ENCODE results near the gene OTOS. TPM values are rescaled to one million over a fixed set of nuclear protein-coding genes. Genes with fewer than 3 reads are reported as not detected.

Gene OTOS
- total and polyA plus RNA-seq, 2 donors (not counting 1 experiment from before 2014, with no cell fraction given): not detected

DNA sequence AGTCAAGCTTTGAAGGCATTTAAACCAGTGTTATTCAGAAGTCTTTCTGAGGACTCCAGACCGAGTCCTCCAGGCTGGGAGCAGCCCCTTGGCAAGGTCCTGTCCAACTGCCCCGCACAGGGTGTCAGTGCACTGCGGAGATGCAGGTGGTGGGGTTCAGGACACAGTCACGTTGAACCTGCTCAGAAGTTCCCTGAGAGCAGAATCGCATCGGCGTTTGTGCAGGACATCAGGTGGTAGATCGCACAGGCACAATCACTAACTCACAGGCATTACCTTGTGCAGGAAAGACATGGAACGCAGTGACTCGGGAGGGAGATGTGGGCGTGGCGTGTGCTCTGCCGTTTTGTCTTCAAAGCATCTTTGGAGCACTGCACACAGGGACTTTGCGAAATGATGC is 14.7 kb downstream of the OTOS start:
- no peak for TF ChIP-seq EZH2 (IDR thresholded peaks at IDR 0.05; ENCODE audit: borderline replicate concordance, insufficient read depth, low read depth, low read length, poor library complexity, severe bottlenecking)
- TF ChIP-seq, protein P1, sequence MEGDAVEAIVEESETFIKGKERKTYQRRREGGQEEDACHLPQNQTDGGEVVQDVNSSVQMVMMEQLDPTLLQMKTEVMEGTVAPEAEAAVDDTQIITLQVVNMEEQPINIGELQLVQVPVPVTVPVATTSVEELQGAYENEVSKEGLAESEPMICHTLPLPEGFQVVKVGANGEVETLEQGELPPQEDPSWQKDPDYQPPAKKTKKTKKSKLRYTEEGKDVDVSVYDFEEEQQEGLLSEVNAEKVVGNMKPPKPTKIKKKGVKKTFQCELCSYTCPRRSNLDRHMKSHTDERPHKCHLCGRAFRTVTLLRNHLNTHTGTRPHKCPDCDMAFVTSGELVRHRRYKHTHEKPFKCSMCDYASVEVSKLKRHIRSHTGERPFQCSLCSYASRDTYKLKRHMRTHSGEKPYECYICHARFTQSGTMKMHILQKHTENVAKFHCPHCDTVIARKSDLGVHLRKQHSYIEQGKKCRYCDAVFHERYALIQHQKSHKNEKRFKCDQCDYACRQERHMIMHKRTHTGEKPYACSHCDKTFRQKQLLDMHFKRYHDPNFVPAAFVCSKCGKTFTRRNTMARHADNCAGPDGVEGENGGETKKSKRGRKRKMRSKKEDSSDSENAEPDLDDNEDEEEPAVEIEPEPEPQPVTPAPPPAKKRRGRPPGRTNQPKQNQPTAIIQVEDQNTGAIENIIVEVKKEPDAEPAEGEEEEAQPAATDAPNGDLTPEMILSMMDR (IDR thresholded peaks at IDR 0.05): no peak
- Histone ChIP-seq H2AFZ (ENCODE audit: insufficient read depth, low read depth, low read length, poor library complexity, severe bottlenecking) (no peak overlapping the region), H3K9ac (ENCODE audit: low read length) (no peak overlapping the region), H3K4me3 (ENCODE audit: control extremely low read depth in 1 of 5, extremely low read depth in 1 of 5, insufficient read depth in 1 of 5, low read depth in 2 of 5, low read length in 4 of 5) (no peak overlapping the region), H3K4me2 (replicated peaks; ENCODE audit: low read depth, low read length, poor library complexity, severe bottlenecking) (no peak overlapping the region), H3K27me3 (replicated peaks in 1 of 4; ENCODE audit: control extremely low read depth in 1 of 4, control insufficient read depth in 3 of 4, insufficient read depth in 4 of 4, low read length in 3 of 4) (no peaks in the 10 kb centered on the region), H3K36me3 (replicated peaks in 1 of 2; ENCODE audit: control extremely low read depth in 1 of 2, control insufficient read depth in 1 of 2, extremely low read depth in 1 of 2, insufficient read depth in 2 of 2, low read length in 1 of 2) (peaks cover 0 to 26% of the 10 kb centered on the region in 2 experiments), H3K4me1 (ENCODE audit: control insufficient read depth in 2 of 2, insufficient read depth in 2 of 2, low read length in 2 of 2) (no peaks in the 10 kb centered on the region), H3K79me2 (ENCODE audit: control insufficient read depth, insufficient read depth, low read length) (no peaks in the 10 kb centered on the region), H3K9me3 (ENCODE audit: control extremely low read depth in 1 of 3, control insufficient read depth in 2 of 3, insufficient read depth in 1 of 3, low read length in 2 of 3) (no peaks in the 10 kb centered on the region), H3K27ac (ENCODE audit: low read length in 2 of 2) (no peak overlapping the region), H4K20me1 (ENCODE audit: control insufficient read depth, insufficient read depth, low read length, poor library complexity, severe bottlenecking) (no peaks in the 10 kb centered on the region)
- no peaks in the 10 kb centered on the region for H3K9me3 Mint-ChIP-seq (ENCODE audit: insufficient read depth)
- CTCF ChIA-PET: interaction anchor here (0.8 kb wide), 1 partner anchor 20 kb away, joined by 3 read pairs; no protein-coding TSS in a partner anchor
- H3K27me3 Mint-ChIP-seq: no peaks in the 10 kb centered on the region
- DNase-seq: no peak
- no peak overlapping the region for H3K4me3 Mint-ChIP-seq
- peaks cover 5% of the 10 kb centered on the region for H3K4me1 Mint-ChIP-seq
- ATAC-seq (ENCODE audit: low read depth): no peak
- 97% methylated on average over 14 of the region's 14 CpGs for WGBS (ENCODE audit: insufficient coverage)
- POLR2A ChIA-PET: no interaction called here
- intact Hi-C loops (cut with micrococcal nuclease): no loop called here
- no peak overlapping the region for H3K27ac Mint-ChIP-seq

DNA sequence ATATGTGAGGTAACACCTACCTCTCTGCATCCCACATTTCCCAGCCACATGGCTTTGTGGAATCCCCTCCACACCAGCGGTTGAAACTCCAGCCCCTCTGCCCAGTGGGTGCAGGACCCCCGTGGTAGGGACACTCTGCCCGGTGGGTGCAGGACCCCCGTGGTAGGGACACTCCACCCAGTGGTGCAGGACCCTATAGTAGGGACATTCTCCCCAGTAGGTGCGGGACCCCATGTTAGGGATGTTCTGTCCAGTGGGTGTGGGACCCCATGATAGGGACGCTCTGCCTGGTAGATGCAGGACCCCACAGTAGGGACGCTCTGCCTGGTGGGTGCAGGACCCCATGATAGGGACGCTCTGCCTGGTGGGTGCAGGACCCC is 15.8 kb downstream of the OTOS start:
- no peaks in the 10 kb centered on the region for H4K20me1 ChIP-seq (ENCODE audit: control insufficient read depth, insufficient read depth, low read length, poor library complexity, severe bottlenecking)
- no peak overlapping the region for H3K9ac ChIP-seq (ENCODE audit: low read length)
- H2AFZ ChIP-seq (ENCODE audit: insufficient read depth, low read depth, low read length, poor library complexity, severe bottlenecking): no peak overlapping the region
- ChIA-PET CTCF (no interaction called here), POLR2A (no interaction called here)
- H3K27ac ChIP-seq (ENCODE audit: low read length in 2 of 2): no peak overlapping the region
- TF ChIP-seq, protein P1 (IDR thresholded peaks at IDR 0.05): no peak
- no peak for TF ChIP-seq EZH2 (IDR thresholded peaks at IDR 0.05; ENCODE audit: borderline replicate concordance, insufficient read depth, low read depth, low read length, poor library complexity, severe bottlenecking)
- Mint-ChIP-seq H3K27ac (no peak overlapping the region), H3K9me3 (ENCODE audit: insufficient read depth) (no peaks in the 10 kb centered on the region), H3K4me3 (no peak overlapping the region), H3K4me1 (peaks cover 5% of the 10 kb centered on the region), H3K27me3 (no peaks in the 10 kb centered on the region)
- no peaks in the 10 kb centered on the region for H3K79me2 ChIP-seq (ENCODE audit: control insufficient read depth, insufficient read depth, low read length)
- DNase-seq (no peak), ATAC-seq (ENCODE audit: low read depth) (no peak)
- no peaks in the 10 kb centered on the region for H3K4me1 ChIP-seq (ENCODE audit: control insufficient read depth in 2 of 2, insufficient read depth in 2 of 2, low read length in 2 of 2)
- no peaks in the 10 kb centered on the region for H3K27me3 ChIP-seq (replicated peaks in 1 of 4; ENCODE audit: control extremely low read depth in 1 of 4, control insufficient read depth in 3 of 4, insufficient read depth in 4 of 4, low read length in 3 of 4)
- no peak overlapping the region for H3K4me3 ChIP-seq (ENCODE audit: control extremely low read depth in 1 of 5, extremely low read depth in 1 of 5, insufficient read depth in 1 of 5, low read depth in 2 of 5, low read length in 4 of 5)
- intact Hi-C loops (cut with micrococcal nuclease): no loop called here
- H3K4me2 ChIP-seq (replicated peaks; ENCODE audit: low read depth, low read length, poor library complexity, severe bottlenecking): no peak overlapping the region
- H3K36me3 ChIP-seq (replicated peaks in 1 of 2; ENCODE audit: control extremely low read depth in 1 of 2, control insufficient read depth in 1 of 2, extremely low read depth in 1 of 2, insufficient read depth in 2 of 2, low read length in 1 of 2): peaks cover 0 to 18% of the 10 kb centered on the region in 2 experiments
- H3K9me3 ChIP-seq (ENCODE audit: control extremely low read depth in 1 of 3, control insufficient read depth in 2 of 3, insufficient read depth in 1 of 3, low read length in 2 of 3): no peaks in the 10 kb centered on the region
- 98% methylated on average over 8 of the region's 8 CpGs for WGBS (ENCODE audit: insufficient coverage)
